ENCODE data around the gene PLXNA4. TPM values are rescaled to one million over a fixed set of nuclear protein-coding genes. Genes with fewer than 3 reads are reported as not detected.
A peak's percentile ranks its signal among the peaks of the same experiment; 100 is the strongest.

The PLXNA4 gene
- total and polyA plus RNA-seq, 11 donors: 1.8 to 22.1 (median 10.5) TPM

DNA sequence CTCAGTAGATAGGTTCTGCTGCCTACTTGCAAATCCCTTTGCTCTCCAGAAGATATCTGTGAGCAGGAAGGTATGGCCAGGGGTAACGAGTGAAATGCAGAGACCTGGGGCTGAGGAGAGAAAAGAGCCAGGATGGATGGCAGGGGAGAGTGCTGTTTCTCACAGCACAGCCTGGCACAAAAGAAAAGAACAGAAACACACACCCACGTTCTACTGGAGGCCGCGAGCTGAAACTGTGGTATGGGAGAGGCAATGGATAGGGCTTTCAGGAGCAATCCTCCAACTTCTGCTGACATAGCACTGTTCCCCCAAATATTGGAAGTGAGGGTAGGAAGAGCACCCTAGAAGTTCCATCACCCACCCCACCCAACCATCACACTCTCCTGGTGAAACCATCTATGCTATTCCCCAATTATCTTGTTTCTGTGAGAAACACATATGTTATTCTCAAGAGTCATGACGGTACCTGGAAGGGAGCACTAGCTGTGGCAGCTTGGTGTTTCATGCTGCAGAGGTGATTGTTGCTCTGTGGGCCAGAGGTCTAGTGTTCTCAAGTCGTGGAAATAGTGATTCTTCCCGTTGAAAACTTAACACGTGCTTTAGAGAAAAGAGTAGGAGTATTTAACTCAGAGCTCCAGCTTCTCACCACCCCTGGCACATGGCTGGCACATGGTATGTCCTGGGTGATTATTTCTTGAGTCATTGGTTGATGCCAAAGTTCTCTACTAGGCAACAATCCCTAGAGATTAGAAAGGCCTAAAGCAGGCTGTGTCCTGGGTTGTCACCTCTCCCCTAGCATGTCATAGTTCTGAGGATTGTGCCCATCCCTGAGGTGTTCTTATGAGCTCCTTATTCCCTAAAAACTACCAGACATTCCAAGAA, 198.3 kb downstream of the PLXNA4 start:
- 73 to 82% (median 75%) methylated on average over 8 of the region's 8 CpGs for WGBS, 4 donors
- ATAC-seq (peak in 2 of 4 donors; percentile 8 to 23), DNase-seq (no peak)
- intact Hi-C loops (cut with DNase I): no loop called here
- Histone ChIP-seq H3K4me3 (no peak overlapping the region), H3K36me3 (no peaks in the 10 kb centered on the region), H3K4me1 (peaks cover 0 to 61% (median 31%) of the 10 kb centered on the region in 12 donors), H3K9me3 (no peaks in the 10 kb centered on the region), H3K27ac (peak overlapping the region in 5 of 12 donors; percentile 24 to 65 (median 44)), H3K27me3 (no peaks in the 10 kb centered on the region)
- TF ChIP-seq CTCF (IDR thresholded peaks at IDR 0.05) (no peak), POLR2A (IDR thresholded peaks at IDR 0.05) (no peak)

DNA sequence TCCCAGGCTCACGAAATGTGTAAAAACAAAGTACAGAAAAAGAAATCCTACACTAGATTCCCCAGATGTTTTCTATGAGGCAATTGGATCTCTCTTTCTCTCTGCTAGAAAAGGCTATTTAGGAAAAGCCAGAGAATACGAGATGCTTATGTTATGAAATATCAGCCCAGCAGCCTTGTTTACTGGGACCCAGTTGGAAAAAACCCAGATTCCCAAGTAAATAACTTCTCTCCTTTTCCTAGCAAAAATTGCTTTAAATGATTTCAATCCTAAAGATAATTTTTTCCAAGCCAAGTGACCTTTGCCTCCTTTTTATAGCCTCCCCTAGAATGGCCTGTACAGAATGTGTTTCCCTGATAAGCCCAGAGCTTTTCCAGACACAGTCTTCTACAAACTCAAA, 199.3 kb downstream of the PLXNA4 start:
- Histone ChIP-seq H3K4me3 (no peak overlapping the region), H3K27ac (peak overlapping the region in 9 of 12 donors; percentile 11 to 57 (median 36)), H3K4me1 (peaks cover 0 to 58% (median 30%) of the 10 kb centered on the region in 12 donors), H3K36me3 (no peaks in the 10 kb centered on the region), H3K9me3 (no peaks in the 10 kb centered on the region), H3K27me3 (no peaks in the 10 kb centered on the region)
- no peak for TF ChIP-seq POLR2A (IDR thresholded peaks at IDR 0.05)
- TF ChIP-seq CTCF (IDR thresholded peaks at IDR 0.05): no peak
- intact Hi-C loops (cut with DNase I): no loop called here
- DNase-seq (no peak), ATAC-seq (peak in 2 of 4 donors; percentile 42 to 44)
- 19 to 39% (median 29%) methylated on average over 2 of the region's 2 CpGs for WGBS, 4 donors

GRCh38 chr7:132376361-132377013, 199.8 kb downstream of the PLXNA4 start:
- TF ChIP-seq CTCF (IDR thresholded peaks at IDR 0.05) (no peak), POLR2A (IDR thresholded peaks at IDR 0.05) (no peak)
- no peak for ATAC-seq
- WGBS, 4 donors: 63 to 76% (median 69%) methylated on average over 5 of the region's 5 CpGs
- no peak for DNase-seq
- Histone ChIP-seq H3K36me3 (no peaks in the 10 kb centered on the region), H3K4me3 (no peak overlapping the region), H3K9me3 (no peaks in the 10 kb centered on the region), H3K27ac (peak overlapping the region in 9 of 12 donors; percentile 11 to 57 (median 36)), H3K27me3 (no peaks in the 10 kb centered on the region), H3K4me1 (peaks cover 0 to 53% (median 28%) of the 10 kb centered on the region in 12 donors)
- intact Hi-C loops (cut with DNase I): no loop called here

GRCh38 chr7:132373879-132374278, 202.4 kb downstream of the PLXNA4 start:
- Histone ChIP-seq H3K9me3 (no peaks in the 10 kb centered on the region), H3K27ac (no peak overlapping the region), H3K4me3 (no peak overlapping the region), H3K36me3 (no peaks in the 10 kb centered on the region), H3K27me3 (no peaks in the 10 kb centered on the region), H3K4me1 (peaks cover 0 to 31% (median 16%) of the 10 kb centered on the region in 12 donors)
- WGBS, 4 donors: 77 to 88% (median 82%) methylated on average over 4 of the region's 4 CpGs
- ATAC-seq: no peak
- TF ChIP-seq POLR2A (IDR thresholded peaks at IDR 0.05) (no peak), CTCF (IDR thresholded peaks at IDR 0.05) (no peak)
- DNase-seq: no peak
- intact Hi-C loops (cut with DNase I): no loop called here
